ENCODE results near the gene COL4A2.
"Not testable (repeated sequence)": the region's sequence is repeated elsewhere in the genome, so short reads cannot be mapped to it uniquely, and the experiment has no call there.

Gene COL4A2

DNA sequence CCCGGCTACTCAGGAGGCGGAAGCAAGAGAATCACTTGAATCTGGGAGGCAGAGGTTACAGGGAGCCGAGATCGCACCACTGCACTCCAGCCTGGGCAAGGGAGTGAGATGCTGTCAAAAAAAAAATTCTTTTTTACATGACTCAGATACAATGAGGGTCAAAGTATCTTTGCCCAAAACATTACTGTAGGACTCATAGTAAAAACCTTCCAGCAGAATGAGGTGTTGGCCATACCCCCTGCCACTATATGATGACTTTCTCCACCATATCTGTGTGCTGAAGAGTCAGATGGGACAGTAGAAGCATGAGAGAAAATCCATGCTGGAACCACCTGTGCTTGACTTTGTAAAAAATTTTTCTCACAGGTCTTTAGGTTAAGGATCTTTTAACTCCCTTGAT is 86.7 kb downstream of the COL4A2 start:
- TF ChIP-seq ZNF274 (IDR thresholded peaks at IDR 0.05; ENCODE audit: low read depth, low read length), result no peak
- H3K4me3 ChIP-seq (ENCODE audit: low read length), result no peak overlapping the region

DNA sequence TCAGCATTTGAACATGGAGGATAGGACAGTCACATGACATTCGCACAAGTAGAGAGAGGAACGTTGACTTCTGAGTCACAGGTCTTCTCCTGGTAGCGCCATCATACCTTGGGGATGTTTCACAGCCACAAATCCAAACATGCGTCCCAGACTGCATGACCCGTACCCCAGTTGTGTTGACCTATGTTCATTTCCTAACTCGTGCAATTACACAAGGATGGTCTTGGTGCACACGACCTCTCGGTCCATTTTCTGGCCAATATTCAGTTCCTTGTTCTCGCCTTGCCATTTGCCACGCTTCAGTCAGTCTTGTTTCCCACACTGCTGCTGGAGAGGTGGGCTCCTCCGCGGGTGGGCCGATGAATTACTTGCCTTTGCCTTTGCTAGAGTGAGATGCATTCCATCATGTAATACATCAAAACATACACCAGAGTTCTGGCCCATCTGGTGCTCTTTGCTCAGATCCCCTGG is 87.3 kb downstream of the COL4A2 start:
- no peak for TF ChIP-seq ZNF274 (IDR thresholded peaks at IDR 0.05; ENCODE audit: low read depth, low read length)
- no peak overlapping the region for H3K4me3 ChIP-seq (ENCODE audit: low read length)

DNA sequence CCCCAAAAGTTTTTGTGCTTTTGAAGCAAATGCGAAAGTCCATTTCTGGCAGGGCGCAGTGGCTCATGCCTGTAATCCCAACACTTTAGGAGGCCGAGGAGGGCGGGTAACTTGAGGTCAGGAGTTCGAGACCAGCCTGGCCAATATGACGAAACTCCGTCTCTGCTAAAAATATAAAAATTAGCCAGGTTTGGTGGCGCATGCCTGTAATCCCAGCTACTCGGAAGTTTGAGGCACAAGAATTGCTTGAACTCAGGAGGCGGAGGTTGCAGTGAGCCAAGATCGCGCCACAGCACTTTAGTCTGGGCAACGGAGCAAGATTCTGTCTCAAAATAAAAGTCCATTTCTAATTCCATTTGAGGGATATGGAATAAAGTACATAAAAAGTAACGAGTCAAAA is 88.5 kb downstream of the COL4A2 start:
- H3K4me3 ChIP-seq (ENCODE audit: low read length), result not testable (repeated sequence)

DNA sequence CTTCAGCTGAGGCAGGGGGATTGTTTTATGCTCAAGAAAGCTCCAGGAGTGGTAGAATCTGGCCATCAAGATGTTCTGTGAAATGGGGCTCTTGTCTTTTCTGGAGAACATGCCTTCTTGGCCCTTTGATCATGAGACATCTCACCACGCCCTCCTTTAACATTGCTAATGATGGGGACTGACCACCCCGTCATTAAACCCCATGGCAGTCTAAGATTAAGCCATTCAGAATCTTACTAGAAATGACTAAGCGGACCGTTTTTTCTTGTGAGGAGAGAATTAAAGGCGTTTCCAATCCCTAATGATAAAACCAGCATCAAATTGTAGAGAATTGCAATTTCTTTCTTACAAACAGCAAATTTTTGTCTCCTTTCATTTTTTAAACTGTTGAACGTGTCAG is 89.4 kb downstream of the COL4A2 start:
- TF ChIP-seq ZNF274 (IDR thresholded peaks at IDR 0.05; ENCODE audit: low read depth, low read length), result no peak
- H3K4me3 ChIP-seq (ENCODE audit: low read length), result no peak overlapping the region

DNA sequence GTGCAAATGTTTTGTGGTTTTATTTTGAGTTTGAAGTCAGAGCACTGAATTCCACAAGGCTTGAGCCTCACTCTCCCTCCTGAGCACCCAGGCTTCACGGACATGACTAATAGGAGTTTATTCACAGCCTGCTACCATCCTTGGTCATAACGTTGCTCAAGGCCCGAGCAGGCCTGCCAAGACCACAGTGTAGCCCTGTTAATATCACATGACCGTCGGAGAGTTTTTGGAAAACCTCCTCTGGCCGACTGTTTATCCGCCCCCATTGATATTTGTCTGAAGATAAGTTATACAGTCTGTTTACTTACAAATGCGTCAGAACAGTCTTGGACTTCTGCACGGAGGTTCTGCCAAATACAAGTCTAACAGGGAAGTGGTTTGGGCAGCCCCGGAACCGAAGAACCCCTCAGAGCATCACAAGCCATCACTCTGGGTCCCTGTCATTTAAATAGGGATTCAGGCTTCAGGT is 89.9 kb downstream of the COL4A2 start:
- no peak overlapping the region for H3K4me3 ChIP-seq (ENCODE audit: low read length)
- TF ChIP-seq ZNF274 (IDR thresholded peaks at IDR 0.05; ENCODE audit: low read depth, low read length), result no peak

DNA sequence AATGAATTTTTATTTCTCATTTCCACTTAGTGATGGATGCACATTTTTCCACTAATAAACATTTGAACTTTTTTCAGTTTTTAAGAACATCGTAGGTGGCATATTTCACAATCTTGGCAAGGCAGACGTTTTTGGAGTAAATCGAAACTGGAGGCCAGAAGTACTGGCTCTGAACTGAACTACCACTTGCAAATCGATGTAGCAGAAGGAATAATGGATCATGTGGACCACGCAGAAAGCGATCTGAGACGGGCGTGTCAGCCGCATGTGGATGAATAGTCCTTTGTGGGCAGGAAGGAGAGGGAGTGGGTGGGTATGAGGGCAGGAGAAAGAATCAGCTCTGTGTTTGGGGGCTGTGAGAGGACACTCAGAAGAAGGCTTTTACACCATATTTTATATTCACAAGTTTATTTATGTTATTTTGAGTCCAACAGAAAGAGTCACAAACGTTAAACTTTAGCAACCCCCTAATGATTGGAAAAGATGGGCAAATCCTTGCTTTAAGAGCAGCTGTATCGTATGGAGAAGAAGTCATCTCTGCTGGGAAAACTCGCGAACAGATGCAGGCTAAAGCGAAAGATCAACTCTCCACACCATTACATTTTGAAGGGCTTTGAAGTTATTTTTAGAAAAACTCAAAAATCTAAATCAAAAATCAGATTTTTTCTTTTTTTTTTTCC is 90.5 kb downstream of the COL4A2 start:
- H3K4me3 ChIP-seq (ENCODE audit: low read length), result no peak overlapping the region
- TF ChIP-seq ZNF274 (IDR thresholded peaks at IDR 0.05; ENCODE audit: low read depth, low read length), result no peak

DNA sequence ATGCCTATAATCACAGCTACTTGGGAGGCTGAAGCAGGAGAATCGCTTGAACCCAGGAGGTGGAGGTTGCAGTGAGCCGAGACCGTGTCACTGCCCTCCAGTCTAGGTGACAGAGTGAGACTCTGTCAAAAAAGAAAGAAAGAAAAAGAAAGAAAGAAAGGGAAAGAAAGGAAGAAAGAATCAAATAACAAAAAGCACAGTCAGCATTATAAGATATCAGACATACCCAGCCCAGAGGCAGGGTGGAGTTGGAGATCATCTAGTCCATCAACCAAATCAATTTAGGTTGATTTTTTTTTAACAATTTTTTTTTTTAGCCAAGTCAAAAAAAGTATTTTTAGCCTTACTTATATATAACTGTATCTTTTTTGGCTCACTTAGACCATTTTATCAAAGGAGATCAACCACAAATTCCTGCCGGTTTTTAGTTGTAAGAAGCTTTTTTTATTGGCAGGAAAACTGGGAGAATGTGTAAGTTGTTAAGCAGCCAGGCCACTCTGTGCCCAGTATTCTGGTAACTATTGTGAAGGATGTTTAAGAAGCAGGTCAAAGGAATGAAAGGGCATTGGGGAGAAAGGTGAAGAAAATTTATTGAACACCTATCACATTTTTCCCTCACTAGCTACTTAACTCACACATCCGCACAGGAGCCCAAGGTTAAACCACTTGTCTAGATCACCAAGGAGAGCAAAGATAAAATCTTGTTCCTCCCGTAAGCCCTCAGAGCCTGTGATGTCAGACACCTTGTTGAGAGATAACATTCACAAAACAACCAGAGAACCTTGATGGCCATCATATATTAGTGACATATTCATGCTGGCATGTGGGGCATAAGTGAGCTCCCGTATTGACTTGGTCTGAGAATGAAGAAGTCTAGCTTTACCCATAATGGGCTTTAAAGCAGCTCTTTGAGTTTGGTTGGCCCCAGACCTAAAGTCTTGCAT is 91.8 kb downstream of the COL4A2 start:
- no peak for TF ChIP-seq ZNF274 (IDR thresholded peaks at IDR 0.05; ENCODE audit: low read depth, low read length)
- no peak overlapping the region for H3K4me3 ChIP-seq (ENCODE audit: low read length)

DNA sequence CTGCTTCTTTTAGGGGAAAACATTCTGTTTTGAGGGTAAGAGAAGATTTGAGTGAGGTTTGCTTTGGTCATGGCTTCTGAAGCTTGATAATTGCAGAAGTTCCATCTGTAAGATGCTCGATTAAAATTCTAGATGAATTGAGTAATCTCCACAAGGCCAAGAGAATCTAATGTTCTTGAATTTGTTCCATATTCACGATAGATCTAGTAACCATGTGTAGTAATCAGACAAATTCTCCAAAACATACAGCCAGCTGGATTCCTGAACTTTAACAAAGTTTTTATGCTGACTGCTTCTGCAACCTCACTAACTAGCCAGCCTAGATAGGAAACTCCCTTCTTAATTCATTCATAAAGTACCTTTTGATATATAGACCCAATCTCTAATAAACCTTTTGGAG is 92.7 kb downstream of the COL4A2 start:
- no peak overlapping the region for H3K4me3 ChIP-seq (ENCODE audit: low read length)
- TF ChIP-seq ZNF274 (IDR thresholded peaks at IDR 0.05; ENCODE audit: low read depth, low read length), result no peak

DNA sequence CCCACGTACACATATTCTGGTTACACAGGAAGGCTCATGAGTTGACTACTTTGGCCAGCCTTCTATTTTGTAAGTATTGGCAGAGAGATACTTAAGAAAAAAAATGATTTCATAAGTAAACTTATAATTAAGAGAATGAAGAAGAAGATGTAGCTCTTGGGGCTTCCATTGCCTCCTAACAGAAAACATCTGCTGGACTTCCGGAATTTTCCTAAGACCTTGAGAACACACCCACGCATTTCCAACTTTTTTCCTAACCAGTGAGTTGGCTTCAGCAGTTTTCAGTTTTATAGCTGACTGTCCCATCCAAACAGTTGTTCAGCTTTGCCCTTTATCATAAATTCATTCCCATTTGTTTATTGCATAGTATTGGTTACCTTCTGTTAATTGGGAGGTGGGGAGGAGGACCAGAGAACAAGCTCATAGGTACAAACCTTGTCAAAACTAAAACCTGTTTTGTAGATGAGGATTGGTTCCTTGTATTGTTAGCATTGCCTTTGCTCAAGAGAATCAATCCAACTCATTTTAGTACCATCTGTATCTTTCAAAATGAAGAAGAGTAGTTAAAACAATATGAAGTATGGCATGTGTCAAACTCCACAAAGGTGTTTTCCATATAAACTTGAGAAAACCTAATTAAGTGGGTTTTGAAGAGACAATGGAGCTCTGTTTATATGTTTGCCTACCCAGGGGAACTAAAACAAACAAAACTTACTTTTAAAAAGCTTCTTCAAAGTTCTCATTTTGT is 93.9 kb downstream of the COL4A2 start:
- TF ChIP-seq ZNF274 (IDR thresholded peaks at IDR 0.05; ENCODE audit: low read depth, low read length), result no peak
- H3K4me3 ChIP-seq (ENCODE audit: low read length), result no peak overlapping the region

DNA sequence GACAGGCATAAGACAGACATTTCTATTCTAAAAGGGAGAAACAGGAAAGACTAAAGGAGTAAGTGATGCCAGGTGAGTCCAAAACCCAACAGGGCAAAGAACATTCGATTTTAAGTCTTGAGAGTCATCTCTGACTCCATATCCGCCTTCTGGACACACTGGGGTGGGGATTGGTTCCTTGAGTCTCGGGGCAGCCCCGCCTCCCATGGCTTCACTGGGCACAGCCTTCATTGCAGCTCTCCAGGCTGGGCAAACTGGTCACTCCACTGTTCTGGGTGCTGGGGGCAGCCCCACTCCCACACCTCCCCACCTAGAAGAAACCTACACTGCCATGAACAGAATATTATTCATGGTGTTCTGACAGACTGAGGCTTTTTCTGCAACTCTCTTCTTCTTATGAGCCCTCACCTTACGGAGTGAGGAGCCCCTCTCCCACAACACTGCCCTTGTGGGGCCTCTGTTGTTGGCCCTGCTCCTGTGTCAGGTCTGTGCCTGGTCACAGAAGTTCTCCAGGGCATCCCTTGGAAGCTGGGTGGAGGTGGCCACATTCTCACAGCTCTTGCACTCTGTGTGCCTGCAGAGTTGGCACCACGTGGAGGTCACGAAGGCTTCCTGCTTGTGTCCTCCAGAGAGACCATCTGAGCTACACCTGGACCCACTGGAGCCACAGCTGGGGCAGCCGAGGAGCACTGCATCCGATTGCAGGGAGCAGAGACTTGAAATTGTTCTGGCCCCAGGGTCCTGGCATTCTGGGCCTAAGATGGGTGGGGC is 95.4 kb downstream of the COL4A2 start:
- no peak for TF ChIP-seq ZNF274 (IDR thresholded peaks at IDR 0.05; ENCODE audit: low read depth, low read length)
- no peak overlapping the region for H3K4me3 ChIP-seq (ENCODE audit: low read length)

DNA sequence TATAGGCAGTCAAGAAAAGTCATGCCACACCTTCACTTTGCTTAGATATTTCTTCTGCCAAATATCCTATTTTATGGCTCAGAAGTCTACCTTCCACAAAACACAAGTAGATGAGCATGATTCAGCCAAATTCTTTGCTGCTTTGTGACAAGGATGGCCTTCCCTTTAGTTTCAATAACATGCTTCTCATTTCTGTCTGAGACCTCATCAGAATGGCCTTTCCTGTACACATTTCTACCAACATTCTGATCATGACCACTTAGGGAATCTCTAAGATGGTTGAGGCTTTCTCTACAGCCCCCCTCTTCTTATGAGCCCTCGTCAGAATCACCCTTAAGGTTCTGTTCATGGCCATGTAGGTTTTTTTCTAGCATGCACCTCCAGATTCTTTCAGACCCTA is 96.2 kb downstream of the COL4A2 start:
- H3K4me3 ChIP-seq (ENCODE audit: low read length), result no peak overlapping the region
- no peak for TF ChIP-seq ZNF274 (IDR thresholded peaks at IDR 0.05; ENCODE audit: low read depth, low read length)

DNA sequence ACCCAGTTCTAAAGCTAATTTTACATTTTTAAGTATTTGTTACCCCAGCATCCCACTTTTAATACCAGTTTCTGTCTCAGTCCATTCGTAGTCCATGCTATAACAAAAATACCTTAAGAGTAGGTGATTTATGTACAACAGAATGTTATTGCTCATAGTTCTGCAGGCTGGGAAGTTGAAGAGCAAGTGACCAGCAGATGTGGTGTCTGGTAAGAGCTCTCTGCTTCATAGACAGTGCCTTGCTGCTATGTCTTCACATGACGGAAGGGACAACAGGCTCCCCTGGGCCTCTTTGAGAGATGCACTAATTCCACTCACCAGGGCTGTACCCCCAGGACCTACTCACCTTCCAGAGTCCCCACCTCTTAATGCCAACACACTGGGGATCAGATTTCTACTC is 96.6 kb downstream of the COL4A2 start:
- TF ChIP-seq ZNF274 (IDR thresholded peaks at IDR 0.05; ENCODE audit: low read depth, low read length), result no peak

DNA sequence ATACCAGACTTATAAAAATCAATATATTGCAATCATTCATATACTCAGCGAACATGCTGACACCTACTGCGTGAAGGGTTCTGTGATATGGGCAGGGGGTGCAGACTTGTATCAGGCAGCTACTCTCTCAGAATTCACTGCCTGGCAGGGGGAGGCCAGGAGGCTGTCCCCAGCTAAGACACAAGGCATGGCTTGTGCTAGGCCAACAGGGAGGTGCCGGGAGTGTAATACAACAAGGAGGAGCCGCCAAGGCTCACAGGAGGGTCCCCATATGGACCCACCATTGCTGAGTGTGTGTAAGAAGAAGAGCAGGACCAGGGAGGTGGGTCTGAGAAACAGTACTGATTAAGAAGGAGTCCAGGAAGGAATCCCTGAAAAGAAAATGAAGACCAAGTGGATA is 97.2 kb downstream of the COL4A2 start:
- no peak for TF ChIP-seq ZNF274 (IDR thresholded peaks at IDR 0.05; ENCODE audit: low read depth, low read length)
- no peak overlapping the region for H3K4me3 ChIP-seq (ENCODE audit: low read length)

More for the DNA sequence above, 96.6 kb downstream of the COL4A2 start:
- no peak overlapping the region for H3K4me3 ChIP-seq (ENCODE audit: low read length)
